Osteocyte (in vitro differentiated cells): Measurements from ENCODE around the gene GRAMD4. TPM values are rescaled to one million over a fixed set of nuclear protein-coding genes. Genes with fewer than 3 reads are reported as not detected.

Experiments
- DNase-seq: peaks from one replicate; pipeline ENCODE4 v3.0.0; 2021; ENCODE audit warnings: mixed read lengths; ENCODE audit not compliant: unreplicated experiment; ENCODE audit errors: extremely low spot score
- H3K27ac Mint-ChIP-seq: one replicate; pipeline ENCODE4 v1.8.0; 2021; ENCODE audit warnings: mild to moderate bottlenecking, mixed read lengths; ENCODE audit not compliant: unreplicated experiment
- H3K27me3 Mint-ChIP-seq: one replicate; pipeline ENCODE4 v1.8.0; 2021; ENCODE audit warnings: mixed read lengths; ENCODE audit not compliant: unreplicated experiment
- H3K36me3 Mint-ChIP-seq: one replicate; pipeline ENCODE4 v1.8.0; 2021; ENCODE audit warnings: mixed read lengths; ENCODE audit not compliant: unreplicated experiment
- H3K4me1 Mint-ChIP-seq: one replicate; pipeline ENCODE4 v1.8.0; 2021; ENCODE audit warnings: mixed read lengths; ENCODE audit not compliant: unreplicated experiment
- H3K4me3 Mint-ChIP-seq: one replicate; pipeline ENCODE4 v1.8.0; 2021; ENCODE audit warnings: mild to moderate bottlenecking, moderate library complexity, mixed read lengths; ENCODE audit not compliant: unreplicated experiment
- H3K9me3 Mint-ChIP-seq: one replicate; pipeline ENCODE4 v1.8.0; 2021; ENCODE audit warnings: mixed read lengths; ENCODE audit not compliant: unreplicated experiment
- total RNA-seq: library from RNA; stranded (reverse); gene quantifications from 2 replicates; pipeline ENCODE4 v1.2.1, GENCODE V29; 2021
- TF ChIP-seq, protein P1 (sequence below): fragments of 200-600 bp; sonication (generic); IDR thresholded peaks from 2 replicates; pipeline ENCODE4 v1.5.0; 2021; ENCODE audit warnings: antibody characterized with exemption, mild to moderate bottlenecking, moderate library complexity

The GRAMD4 gene
- total RNA-seq, 1 donor from 2014 or later: 37.4 TPM

DNA sequence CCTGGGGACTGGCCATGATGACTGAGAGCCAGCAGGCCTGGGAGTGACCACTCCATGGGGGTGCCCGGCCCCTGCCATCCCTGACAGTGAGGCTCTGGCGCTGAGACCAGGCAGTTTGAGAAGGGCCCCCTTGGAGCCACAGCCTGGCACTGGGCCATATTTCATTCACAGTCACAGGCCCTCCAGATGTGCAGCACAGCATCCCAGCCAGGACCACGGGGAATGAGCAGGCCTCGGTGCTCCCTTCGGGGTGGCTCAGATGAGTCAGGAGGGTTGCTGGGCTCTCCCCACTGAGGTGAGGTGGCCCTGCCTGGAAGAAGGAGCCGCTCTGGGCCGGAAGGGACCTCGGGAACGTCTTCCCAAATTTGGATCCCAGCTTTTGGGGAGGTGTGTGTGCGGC, 53.0 kb downstream of the GRAMD4 start:
- Mint-ChIP-seq H3K36me3 (peaks cover 18% of the 10 kb centered on the region), H3K27me3 (no peaks in the 10 kb centered on the region), H3K9me3 (no peaks in the 10 kb centered on the region), H3K4me3 (no peak overlapping the region), H3K27ac (no peak overlapping the region), H3K4me1 (peaks cover 8% of the 10 kb centered on the region)
- no peak for DNase-seq
- TF ChIP-seq, protein P1, sequence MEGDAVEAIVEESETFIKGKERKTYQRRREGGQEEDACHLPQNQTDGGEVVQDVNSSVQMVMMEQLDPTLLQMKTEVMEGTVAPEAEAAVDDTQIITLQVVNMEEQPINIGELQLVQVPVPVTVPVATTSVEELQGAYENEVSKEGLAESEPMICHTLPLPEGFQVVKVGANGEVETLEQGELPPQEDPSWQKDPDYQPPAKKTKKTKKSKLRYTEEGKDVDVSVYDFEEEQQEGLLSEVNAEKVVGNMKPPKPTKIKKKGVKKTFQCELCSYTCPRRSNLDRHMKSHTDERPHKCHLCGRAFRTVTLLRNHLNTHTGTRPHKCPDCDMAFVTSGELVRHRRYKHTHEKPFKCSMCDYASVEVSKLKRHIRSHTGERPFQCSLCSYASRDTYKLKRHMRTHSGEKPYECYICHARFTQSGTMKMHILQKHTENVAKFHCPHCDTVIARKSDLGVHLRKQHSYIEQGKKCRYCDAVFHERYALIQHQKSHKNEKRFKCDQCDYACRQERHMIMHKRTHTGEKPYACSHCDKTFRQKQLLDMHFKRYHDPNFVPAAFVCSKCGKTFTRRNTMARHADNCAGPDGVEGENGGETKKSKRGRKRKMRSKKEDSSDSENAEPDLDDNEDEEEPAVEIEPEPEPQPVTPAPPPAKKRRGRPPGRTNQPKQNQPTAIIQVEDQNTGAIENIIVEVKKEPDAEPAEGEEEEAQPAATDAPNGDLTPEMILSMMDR: no peak

DNA sequence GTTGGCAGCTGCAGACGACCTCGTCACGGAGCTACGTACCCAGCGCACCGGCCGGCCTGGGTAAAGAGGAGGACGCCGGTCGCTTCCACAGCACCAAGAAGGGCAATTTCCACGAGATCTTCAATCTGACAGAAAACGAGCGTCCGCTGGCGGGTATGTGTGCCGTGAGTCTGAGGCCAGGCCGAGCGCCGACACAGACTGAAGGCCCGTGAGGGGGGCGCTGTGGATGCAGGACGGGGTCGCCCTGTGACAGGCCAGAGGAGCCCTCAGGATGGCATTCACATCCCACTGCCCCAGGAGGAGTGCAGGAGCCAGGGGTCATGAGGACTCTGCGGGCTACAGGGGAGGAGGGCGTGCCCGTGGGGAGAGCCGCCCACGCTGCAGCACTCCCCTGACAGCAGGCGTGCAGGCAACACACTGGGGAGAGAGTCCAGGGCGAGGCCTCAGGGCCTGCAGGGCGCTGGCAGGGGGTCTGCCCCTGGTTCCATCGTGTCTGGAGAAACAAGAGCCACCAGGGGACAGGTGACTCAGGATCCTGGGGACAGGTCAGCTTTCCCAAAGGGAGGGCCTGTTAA, 53.6 kb downstream of the GRAMD4 start:
- Mint-ChIP-seq H3K9me3 (no peaks in the 10 kb centered on the region), H3K27ac (no peak overlapping the region), H3K36me3 (peaks cover 15% of the 10 kb centered on the region), H3K4me1 (peaks cover 11% of the 10 kb centered on the region), H3K4me3 (no peak overlapping the region), H3K27me3 (no peaks in the 10 kb centered on the region)
- TF ChIP-seq, protein P1: no peak
- no peak for DNase-seq

DNA sequence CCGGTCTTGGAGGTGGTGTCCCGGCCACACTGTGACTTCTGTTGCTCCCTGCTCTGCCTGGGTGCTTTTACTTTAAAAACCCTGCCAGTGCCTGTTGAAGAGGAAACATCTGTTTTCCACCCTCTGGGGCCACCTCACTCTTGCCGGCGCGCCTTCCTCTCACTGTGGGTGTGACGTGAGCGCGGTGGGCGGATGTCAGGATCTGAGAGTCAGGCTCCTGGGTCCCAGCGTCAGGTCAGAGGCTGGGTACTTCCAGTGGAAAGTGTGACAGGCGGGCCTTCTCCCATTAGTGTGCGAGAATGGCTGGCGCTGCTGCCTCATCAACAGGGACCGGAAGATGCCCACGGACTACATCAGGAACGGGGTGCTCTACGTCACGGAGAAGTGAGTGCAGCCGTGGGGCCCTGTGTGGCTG, 54.2 kb downstream of the GRAMD4 start:
- peaks cover 11% of the 10 kb centered on the region for H3K4me1 Mint-ChIP-seq
- no peak overlapping the region for H3K4me3 Mint-ChIP-seq
- no peaks in the 10 kb centered on the region for H3K27me3 Mint-ChIP-seq
- TF ChIP-seq, protein P1: no peak
- H3K36me3 Mint-ChIP-seq: peaks cover 11% of the 10 kb centered on the region
- H3K27ac Mint-ChIP-seq: no peak overlapping the region
- no peak for DNase-seq
- no peaks in the 10 kb centered on the region for H3K9me3 Mint-ChIP-seq

DNA sequence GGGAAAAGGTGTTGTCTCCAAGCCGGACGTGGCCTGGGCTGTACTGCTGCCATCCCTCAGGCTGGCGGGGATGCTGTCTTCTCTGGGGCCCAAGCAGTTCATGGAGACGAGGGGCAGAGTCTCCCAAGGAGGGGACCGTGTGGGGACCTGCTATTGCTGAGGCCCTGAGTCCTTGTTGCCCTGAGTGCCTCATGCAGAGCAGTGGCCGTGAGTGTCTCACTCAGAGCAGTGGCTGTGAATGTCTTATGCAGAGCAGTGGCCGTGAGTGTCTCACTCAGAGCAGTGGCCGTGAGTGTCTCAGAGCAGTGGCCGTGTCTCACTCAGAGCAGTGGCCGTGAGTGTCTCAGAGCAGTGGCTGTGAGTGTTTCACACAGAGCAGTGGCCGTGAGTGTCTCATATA, 54.7 kb downstream of the GRAMD4 start:
- H3K4me1 Mint-ChIP-seq: peaks cover 7% of the 10 kb centered on the region
- peaks cover 8% of the 10 kb centered on the region for H3K36me3 Mint-ChIP-seq
- no peaks in the 10 kb centered on the region for H3K9me3 Mint-ChIP-seq
- H3K27ac Mint-ChIP-seq: no peak overlapping the region
- DNase-seq: no peak
- TF ChIP-seq, protein P1: no peak
- no peak overlapping the region for H3K4me3 Mint-ChIP-seq
- H3K27me3 Mint-ChIP-seq: no peaks in the 10 kb centered on the region

DNA sequence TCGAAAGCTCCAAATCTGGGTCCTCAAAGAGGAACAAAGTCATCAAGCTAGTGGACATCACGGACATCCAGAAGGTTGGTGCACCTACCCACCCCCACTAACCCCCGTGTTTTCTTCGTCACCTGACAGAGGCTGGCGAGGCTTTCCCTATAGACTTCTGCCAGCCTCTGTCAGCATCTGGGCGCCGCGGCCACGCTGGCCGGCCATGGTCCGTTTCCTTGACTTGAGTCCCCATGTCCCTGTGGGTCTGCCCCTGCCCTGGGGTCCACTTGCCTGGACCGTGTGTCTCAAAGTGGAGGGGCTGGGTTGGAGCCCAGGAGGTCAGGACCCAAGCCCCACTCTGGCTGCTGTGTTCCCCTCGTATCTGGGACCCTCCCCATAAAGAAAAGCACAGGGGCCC, 55.3 kb downstream of the GRAMD4 start:
- Mint-ChIP-seq H3K4me3 (no peak overlapping the region), H3K27me3 (no peaks in the 10 kb centered on the region), H3K9me3 (no peaks in the 10 kb centered on the region), H3K4me1 (peaks cover 5% of the 10 kb centered on the region), H3K36me3 (peaks cover 6% of the 10 kb centered on the region), H3K27ac (no peak overlapping the region)
- DNase-seq: no peak
- TF ChIP-seq, protein P1: no peak
